CD8-positive, alpha-beta memory T cell (primary cell): ENCODE measurements around the gene GDI1. TPM values are rescaled to one million over a fixed set of nuclear protein-coding genes. Genes with fewer than 3 reads are reported as not detected.

Experiments used
- CTCF ChIA-PET: fragments of 350-600 bp; sonication (Branson Sonifier 250); formaldehyde crosslinking; loops from one replicate; lab custom pipeline; 2021; ENCODE audit warnings: antibody characterized with exemption; lab: Charles Lee
- POLR2A ChIA-PET: fragments of 350-600 bp; sonication (Branson Sonifier 250); formaldehyde crosslinking; loops from one replicate; lab custom pipeline; 2021; ENCODE audit warnings: antibody characterized with exemption; lab: Charles Lee
- DNase-seq, 5 donors: peaks; one replicate each; pipeline versions ENCODE4 v3.0.0 to v3.0.0-alpha.2; 2020 to 2022; ENCODE audit warnings: mixed read lengths in 1 of 5
- H3K27ac ChIP-seq: one replicate; pipeline ENCODE4 v1.7.0; 2013; ENCODE audit warnings: low read depth, mild to moderate bottlenecking, low read length, moderate library complexity
- H3K27me3 ChIP-seq: 2 replicates; pipeline ENCODE4 v1.7.0; 2013; ENCODE audit warnings: low read length, mild to moderate bottlenecking; ENCODE audit not compliant: insufficient read depth, poor library complexity, severe bottlenecking
- H3K36me3 ChIP-seq: 2 replicates; pipeline ENCODE4 v1.7.0; 2013; ENCODE audit warnings: mild to moderate bottlenecking, low read length, moderate library complexity; ENCODE audit not compliant: insufficient read depth
- H3K4me1 ChIP-seq: 2 replicates; pipeline ENCODE4 v1.7.0; 2013; ENCODE audit warnings: mild to moderate bottlenecking, low read length, moderate library complexity; ENCODE audit not compliant: insufficient read depth
- H3K4me3 ChIP-seq: 2 replicates; pipeline ENCODE4 v1.7.0; 2013; ENCODE audit warnings: mild to moderate bottlenecking, low read length
- H3K9me3 ChIP-seq: 2 replicates; pipeline ENCODE4 v1.7.0; 2013; ENCODE audit warnings: mild to moderate bottlenecking, low read length
- H3K27ac Mint-ChIP-seq, 8 donors: one replicate each; pipeline ENCODE4 v1.8.0; 2020 to 2021; ENCODE audit warnings: mixed read lengths in 8 of 8, mild to moderate bottlenecking in 6 of 8, inconsistent platforms in 3 of 8, moderate library complexity in 3 of 8
- H3K27me3 Mint-ChIP-seq, 2 donors: one replicate each; pipeline ENCODE4 v1.8.0; 2020 to 2021; ENCODE audit warnings: mixed read lengths in 2 of 2, mild to moderate bottlenecking in 1 of 2, moderate library complexity in 1 of 2
- H3K36me3 Mint-ChIP-seq, 3 donors: one replicate each; pipeline ENCODE4 v1.8.0; 2020 to 2021; ENCODE audit warnings: mixed read lengths in 3 of 3, inconsistent platforms in 1 of 3, mild to moderate bottlenecking in 1 of 3
- H3K4me1 Mint-ChIP-seq, 3 donors: one replicate each; pipeline ENCODE4 v1.8.0; 2020 to 2021; ENCODE audit warnings: mixed read lengths in 3 of 3, inconsistent platforms in 1 of 3, mild to moderate bottlenecking in 1 of 3
- H3K4me3 Mint-ChIP-seq, 7 donors: one replicate each; pipeline ENCODE4 v1.8.0; 2020 to 2021; ENCODE audit warnings: mixed read lengths in 7 of 7, mild to moderate bottlenecking in 6 of 7, moderate library complexity in 4 of 7, inconsistent platforms in 2 of 7
- H3K9me3 Mint-ChIP-seq, 5 donors: one replicate each; pipeline ENCODE4 v1.8.0; 2020 to 2022; ENCODE audit warnings: mixed read lengths in 5 of 5, mild to moderate bottlenecking in 3 of 5, moderate library complexity in 2 of 5, inconsistent platforms in 1 of 5
- polyA plus RNA-seq: library from polyadenylated mRNA; unstranded; fragments of 300-500 nt; fragmentation: Illumina TruSeq; gene quantifications from one replicate; pipeline ENCODE4 v1.2.3, GENCODE V29; 2021
- total RNA-seq, 2 experiments: library from RNA; stranded (reverse); gene quantifications; one replicate each; pipeline ENCODE4 v1.2.3, GENCODE V29; 2021

Gene GDI1
- total and polyA plus RNA-seq, 3 experiments from 2014 or later, result 49.1 to 113 (median 107) TPM

- ChIA-PET POLR2A (interaction anchor here (0.7 to 0.8 kb wide), 2 partner anchors 61 to 98 kb away, joined by 3 to 7 read pairs; no protein-coding TSS in a partner anchor), CTCF (interaction anchor here (0.9 kb wide), 1 partner anchor 18 kb away, joined by 4 read pairs; no protein-coding TSS in a partner anchor)
- peaks cover 0 to 12% (median 0%) of the 10 kb centered on the region in 3 donors for H3K36me3 Mint-ChIP-seq
- peak overlapping the region in 4 of 8 donors; percentile 63 to 93 (median 76) for H3K27ac Mint-ChIP-seq
- peak overlapping the region in 1 of 7 donors; percentile 20 for H3K4me3 Mint-ChIP-seq
- Histone ChIP-seq H3K4me1 (peaks cover 14% of the 10 kb centered on the region), H3K27ac (no peak overlapping the region), H3K36me3 (no peaks in the 10 kb centered on the region), H3K9me3 (no peaks in the 10 kb centered on the region), H3K4me3 (no peak overlapping the region), H3K27me3 (no peaks in the 10 kb centered on the region)
- peaks cover 0 to 2% (median 0%) of the 10 kb centered on the region in 5 donors for H3K9me3 Mint-ChIP-seq
- H3K27me3 Mint-ChIP-seq, result peaks cover 0 to 2% of the 10 kb centered on the region in 2 donors
- peaks cover 21 to 26% (median 21%) of the 10 kb centered on the region in 3 donors for H3K4me1 Mint-ChIP-seq
- DNase-seq, result no peak
Observed at GRCh38 chrX:154426916-154427770, 9.8 kb upstream of the GDI1 start.

- Histone ChIP-seq H3K27ac (peak within 1 kb of the TSS; percentile 61), H3K36me3 (no peaks in the 10 kb centered on the region), H3K9me3 (no peaks in the 10 kb centered on the region), H3K4me1 (peaks cover 14% of the 10 kb centered on the region), H3K27me3 (no peaks in the 10 kb centered on the region), H3K4me3 (peak within 1 kb of the TSS; percentile 59)
- H3K4me1 Mint-ChIP-seq, result peaks cover 21 to 26% (median 21%) of the 10 kb centered on the region in 3 donors
- DNase-seq, result peak; percentile 77 to 93 (median 87)
- ChIA-PET CTCF (interaction anchor here (0.9 to 1.7 kb wide), 5 partner anchors 13 to 30 kb away, joined by 3 to 5 read pairs (median 4); partner anchors contain the start of gene RPL10), POLR2A (interaction anchor here (0.6 to 2.3 kb wide), 6 partner anchors 13 to 62 kb away, joined by 3 to 12 read pairs (median 4); partner anchors contain the start of gene SLC10A3)
- H3K36me3 Mint-ChIP-seq, result peaks cover 0 to 24% (median 0%) of the 10 kb centered on the region in 3 donors
- peaks cover 0 to 2% (median 0%) of the 10 kb centered on the region in 5 donors for H3K9me3 Mint-ChIP-seq
- peak within 1 kb of the TSS; percentile 65 to 93 (median 87) for H3K27ac Mint-ChIP-seq
- H3K27me3 Mint-ChIP-seq, result peaks cover 0 to 2% of the 10 kb centered on the region in 2 donors
- H3K4me3 Mint-ChIP-seq, result peak within 1 kb of the TSS; percentile 74 to 92 (median 83)
Observed at GRCh38 chrX:154428176-154429171, 8.5 kb upstream of the GDI1 start, which contains the start of gene ATP6AP1. Gene ATP6AP1, plus strand, starts transcription at chrX:154428677. Its CDS starts 16 bp downstream, at chrX:154428693.

GRCh38 chrX:154429711-154430110 is 7.2 kb upstream of the GDI1 start:
- H3K27ac Mint-ChIP-seq, result peak overlapping the region in 7 of 8 donors; percentile 47 to 93 (median 65)
- H3K36me3 ChIP-seq, result no peaks in the 10 kb centered on the region
- H3K9me3 ChIP-seq, result no peaks in the 10 kb centered on the region
- peaks cover 14% of the 10 kb centered on the region for H3K4me1 ChIP-seq
- H3K4me3 ChIP-seq, result no peak overlapping the region
- peak overlapping the region; percentile 74 to 92 (median 83) for H3K4me3 Mint-ChIP-seq
- no peaks in the 10 kb centered on the region for H3K27me3 ChIP-seq
- DNase-seq, result no peak
- H3K9me3 Mint-ChIP-seq, result no peaks in the 10 kb centered on the region
- CTCF ChIA-PET, result interaction anchor here (0.9 to 1.5 kb wide), 2 partner anchors 12 to 15 kb away, joined by 3 read pairs; no protein-coding TSS in a partner anchor
- peaks cover 0 to 6% of the 10 kb centered on the region in 2 donors for H3K27me3 Mint-ChIP-seq
- H3K36me3 Mint-ChIP-seq, result peaks cover 0 to 35% (median 0%) of the 10 kb centered on the region in 3 donors
- peak overlapping the region; percentile 61 for H3K27ac ChIP-seq
- H3K4me1 Mint-ChIP-seq, result peaks cover 21 to 26% (median 21%) of the 10 kb centered on the region in 3 donors
- POLR2A ChIA-PET, result interaction anchor here (0.6 to 2.3 kb wide), 3 partner anchors 26 to 60 kb away, joined by 4 to 9 read pairs (median 6); partner anchors contain the start of gene SLC10A3

GRCh38 chrX:154430479-154430878 is 6.5 kb upstream of the GDI1 start:
- Mint-ChIP-seq H3K4me1 (peaks cover 21 to 26% (median 21%) of the 10 kb centered on the region in 3 donors), H3K4me3 (peak overlapping the region in 2 of 7 donors; percentile 29 to 92), H3K27ac (peak overlapping the region in 7 of 8 donors; percentile 6 to 86 (median 39)), H3K36me3 (peaks cover 0 to 40% (median 0%) of the 10 kb centered on the region in 3 donors), H3K9me3 (no peaks in the 10 kb centered on the region), H3K27me3 (peaks cover 0 to 6% of the 10 kb centered on the region in 2 donors)
- Histone ChIP-seq H3K4me3 (no peak overlapping the region), H3K36me3 (no peaks in the 10 kb centered on the region), H3K27ac (no peak overlapping the region), H3K9me3 (no peaks in the 10 kb centered on the region), H3K27me3 (no peaks in the 10 kb centered on the region), H3K4me1 (peaks cover 14% of the 10 kb centered on the region)
- DNase-seq, result no peak
- ChIA-PET POLR2A (interaction anchor here (0.6 kb wide), 2 partner anchors 27 to 33 kb away, joined by 4 to 9 read pairs; no protein-coding TSS in a partner anchor), CTCF (no interaction called here)

- peak overlapping the region in 1 of 7 donors; percentile 92 for H3K4me3 Mint-ChIP-seq
- ChIA-PET POLR2A (no interaction called here), CTCF (no interaction called here)
Observed at GRCh38 chrX:154430916-154431315, 6.0 kb upstream of the GDI1 start.

GRCh38 chrX:154431341-154431740 is 5.6 kb upstream of the GDI1 start:
- Mint-ChIP-seq H3K4me3 (no peak overlapping the region), H3K27ac (peak overlapping the region in 2 of 8 donors; percentile 23 to 29), H3K9me3 (no peaks in the 10 kb centered on the region), H3K36me3 (peaks cover 0 to 48% (median 0%) of the 10 kb centered on the region in 3 donors), H3K4me1 (peaks cover 26 to 32% (median 26%) of the 10 kb centered on the region in 3 donors), H3K27me3 (peaks cover 0 to 9% of the 10 kb centered on the region in 2 donors)
- CTCF ChIA-PET, result no interaction called here
- no peak for DNase-seq
- Histone ChIP-seq H3K27me3 (no peaks in the 10 kb centered on the region), H3K9me3 (no peaks in the 10 kb centered on the region), H3K4me3 (no peak overlapping the region), H3K4me1 (peaks cover 20% of the 10 kb centered on the region), H3K27ac (no peak overlapping the region), H3K36me3 (no peaks in the 10 kb centered on the region)
- POLR2A ChIA-PET, result no interaction called here

More at GRCh38 chrX:154430916-154431315, 6.0 kb upstream of the GDI1 start:
- H3K27me3 ChIP-seq, result no peaks in the 10 kb centered on the region
- H3K4me1 ChIP-seq, result peaks cover 15% of the 10 kb centered on the region
- Mint-ChIP-seq H3K4me1 (peaks cover 22 to 27% (median 22%) of the 10 kb centered on the region in 3 donors), H3K27me3 (peaks cover 0 to 7% of the 10 kb centered on the region in 2 donors), H3K9me3 (no peaks in the 10 kb centered on the region), H3K36me3 (peaks cover 0 to 44% (median 0%) of the 10 kb centered on the region in 3 donors), H3K27ac (peak overlapping the region in 6 of 8 donors; percentile 6 to 86 (median 58))
- no peak overlapping the region for H3K27ac ChIP-seq
- no peak for DNase-seq
- no peaks in the 10 kb centered on the region for H3K36me3 ChIP-seq
- no peak overlapping the region for H3K4me3 ChIP-seq
- H3K9me3 ChIP-seq, result no peaks in the 10 kb centered on the region

- Histone ChIP-seq H3K27ac (no peak overlapping the region), H3K4me1 (peaks cover 21% of the 10 kb centered on the region), H3K27me3 (no peaks in the 10 kb centered on the region), H3K36me3 (no peaks in the 10 kb centered on the region), H3K4me3 (no peak overlapping the region), H3K9me3 (no peaks in the 10 kb centered on the region)
- ChIA-PET CTCF (no interaction called here), POLR2A (interaction anchor here (0.5 kb wide), 1 partner anchor 339 kb away, joined by 5 read pairs; no protein-coding TSS in a partner anchor)
- H3K27ac Mint-ChIP-seq, result no peak overlapping the region
- H3K4me1 Mint-ChIP-seq, result peaks cover 27 to 32% (median 27%) of the 10 kb centered on the region in 3 donors
- no peak overlapping the region for H3K4me3 Mint-ChIP-seq
- no peak for DNase-seq
- H3K36me3 Mint-ChIP-seq, result peaks cover 0 to 49% (median 0%) of the 10 kb centered on the region in 3 donors
- H3K9me3 Mint-ChIP-seq, result no peaks in the 10 kb centered on the region
- peaks cover 0 to 9% of the 10 kb centered on the region in 2 donors for H3K27me3 Mint-ChIP-seq
Observed at GRCh38 chrX:154432210-154432609, 4.7 kb upstream of the GDI1 start.
